ENCODE measurements around the gene PRKAR1B. TPM values are rescaled to one million over a fixed set of nuclear protein-coding genes. Genes with fewer than 3 reads are reported as not detected.

The PRKAR1B gene
- polyA plus RNA-seq, 6 donors from 2014 or later: 2.9 to 5.9 (median 4.2) TPM

- ATAC-seq (ENCODE audit: low read depth in 2 of 2): no peak
- H3K4me3 Mint-ChIP-seq: peak overlapping the region; percentile 57 to 92 (median 80)
- H3K27ac Mint-ChIP-seq: peak overlapping the region in 2 of 6 donors; percentile 29 to 47
- no peaks in the 10 kb centered on the region for H3K36me3 Mint-ChIP-seq
- H3K27me3 Mint-ChIP-seq: peaks cover 7 to 29% (median 16%) of the 10 kb centered on the region in 3 donors
- H3K9me3 Mint-ChIP-seq: no peaks in the 10 kb centered on the region
- no peak for DNase-seq
- peaks cover 12 to 21% (median 13%) of the 10 kb centered on the region in 3 donors for H3K4me1 Mint-ChIP-seq
These were observed 208.2 kb downstream of the PRKAR1B start for GRCh38 chr7:518630-519483.

- Mint-ChIP-seq H3K36me3 (no peaks in the 10 kb centered on the region), H3K4me1 (peaks cover 12 to 17% (median 13%) of the 10 kb centered on the region in 3 donors), H3K4me3 (peak overlapping the region; percentile 77 to 92 (median 82)), H3K27me3 (peaks cover 7 to 33% (median 16%) of the 10 kb centered on the region in 3 donors), H3K27ac (peak overlapping the region in 1 of 6 donors; percentile 68), H3K9me3 (no peaks in the 10 kb centered on the region)
- DNase-seq (no peak), ATAC-seq (ENCODE audit: low read depth in 2 of 2) (no peak)
These were observed 209.1 kb downstream of the PRKAR1B start for GRCh38 chr7:517774-518629.

DNA sequence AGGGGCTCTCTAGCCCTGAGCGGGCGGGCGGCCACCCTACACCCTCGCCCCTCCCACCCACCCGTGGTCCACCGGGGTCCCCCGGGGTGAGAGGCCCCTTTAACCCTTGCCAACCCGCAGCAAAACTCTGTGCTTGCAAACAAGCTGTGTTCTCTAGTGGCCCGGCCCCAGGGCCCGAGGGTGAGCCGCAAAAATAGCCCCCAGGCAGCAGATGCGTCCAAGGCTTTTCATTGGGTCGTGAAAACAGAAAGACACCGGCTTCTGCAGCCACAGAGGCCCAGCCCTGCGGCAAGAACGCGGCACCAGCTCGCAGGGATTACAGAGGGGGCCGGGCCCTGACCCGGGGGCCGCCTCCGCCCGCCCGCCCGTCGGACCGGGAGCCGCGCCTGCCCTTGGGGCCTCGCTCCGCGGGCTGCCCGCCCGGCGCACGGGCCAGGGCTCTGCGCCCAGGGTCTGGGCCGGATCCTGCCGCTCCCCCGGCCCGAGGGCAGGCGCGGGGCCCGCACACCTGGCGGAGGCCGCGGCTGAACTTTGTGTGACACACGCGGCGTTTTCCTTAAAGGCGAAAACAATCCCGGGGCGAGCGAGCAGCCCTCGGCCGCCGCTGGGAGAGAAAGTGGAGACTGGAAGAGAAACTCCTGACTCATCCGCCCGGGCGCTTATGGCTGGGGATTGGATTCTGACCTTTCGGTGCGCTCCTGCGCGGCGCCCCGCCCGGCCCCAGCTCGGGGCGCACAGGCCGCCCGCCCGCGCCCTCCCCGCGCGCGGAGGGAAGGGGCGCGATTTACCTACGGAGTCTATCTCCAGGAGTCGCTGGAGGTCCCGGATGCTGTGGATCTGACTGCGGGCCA lies 210.2 kb downstream of the PRKAR1B start:
- Mint-ChIP-seq H3K4me3 (peak overlapping the region in 4 of 8 donors; percentile 11 to 70 (median 38)), H3K4me1 (peaks cover 12 to 17% (median 13%) of the 10 kb centered on the region in 3 donors), H3K27ac (no peak overlapping the region), H3K36me3 (no peaks in the 10 kb centered on the region), H3K27me3 (peaks cover 4 to 33% (median 16%) of the 10 kb centered on the region in 3 donors), H3K9me3 (no peaks in the 10 kb centered on the region)
- ATAC-seq (ENCODE audit: low read depth in 2 of 2) (no peak), DNase-seq (no peak)

DNA sequence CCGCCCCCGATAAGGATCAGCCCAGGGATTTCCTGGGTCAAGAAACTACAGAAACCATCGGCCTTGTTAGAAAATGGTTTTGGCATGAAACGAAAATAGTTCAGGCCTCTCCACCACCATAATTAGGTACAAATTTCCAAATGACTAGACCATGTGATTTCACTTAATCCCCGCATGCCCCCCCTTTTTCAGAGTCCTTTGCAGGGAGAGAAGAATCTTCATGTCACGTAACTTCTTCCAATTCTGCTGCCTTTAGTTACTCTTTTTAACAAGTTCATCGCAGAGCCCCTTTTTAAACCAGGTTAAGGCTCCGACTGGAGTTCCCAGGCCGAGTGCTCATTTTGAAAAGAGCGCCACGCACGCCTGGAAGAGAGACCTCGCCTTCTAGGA lies 210.9 kb downstream of the PRKAR1B start:
- peak overlapping the region in 4 of 8 donors; percentile 11 to 80 (median 38) for H3K4me3 Mint-ChIP-seq
- no peak for ATAC-seq (ENCODE audit: low read depth in 2 of 2)
- DNase-seq: no peak
- H3K27ac Mint-ChIP-seq: no peak overlapping the region
- no peaks in the 10 kb centered on the region for H3K9me3 Mint-ChIP-seq
- H3K36me3 Mint-ChIP-seq: no peaks in the 10 kb centered on the region
- peaks cover 8 to 13% (median 12%) of the 10 kb centered on the region in 3 donors for H3K4me1 Mint-ChIP-seq
- peaks cover 4 to 30% (median 16%) of the 10 kb centered on the region in 3 donors for H3K27me3 Mint-ChIP-seq

DNA sequence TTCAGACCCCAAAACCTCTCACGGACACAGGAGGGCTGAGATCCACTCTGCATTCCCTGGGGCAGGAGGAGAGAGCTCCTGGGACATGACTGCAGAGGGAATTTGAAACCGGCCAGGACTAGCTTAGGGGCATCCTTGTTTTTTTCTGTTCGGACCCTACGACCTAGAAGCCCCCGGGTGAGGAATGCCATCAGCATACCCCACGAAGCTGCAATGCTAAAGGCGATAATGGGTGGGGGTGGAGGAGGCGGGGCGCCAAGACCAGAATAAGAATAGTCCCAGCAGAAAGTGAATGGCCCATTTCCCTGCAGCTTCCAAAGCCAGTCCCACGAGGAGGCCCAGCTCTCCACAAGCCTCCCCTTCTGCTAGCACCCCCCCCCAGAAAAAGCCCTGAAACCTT lies 211.5 kb downstream of the PRKAR1B start:
- DNase-seq (no peak), ATAC-seq (ENCODE audit: low read depth in 2 of 2) (no peak)
- no peaks in the 10 kb centered on the region for H3K36me3 Mint-ChIP-seq
- no peak overlapping the region for H3K27ac Mint-ChIP-seq
- peak overlapping the region in 2 of 8 donors; percentile 9 to 29 for H3K4me3 Mint-ChIP-seq
- H3K4me1 Mint-ChIP-seq: peaks cover 6 to 9% (median 8%) of the 10 kb centered on the region in 3 donors
- H3K9me3 Mint-ChIP-seq: no peaks in the 10 kb centered on the region
- H3K27me3 Mint-ChIP-seq: peaks cover 4 to 26% (median 16%) of the 10 kb centered on the region in 3 donors

GRCh38 chr7:514651-515598 lies 212.2 kb downstream of the PRKAR1B start:
- peaks cover 4 to 26% (median 16%) of the 10 kb centered on the region in 3 donors for H3K27me3 Mint-ChIP-seq
- no peaks in the 10 kb centered on the region for H3K9me3 Mint-ChIP-seq
- ATAC-seq (ENCODE audit: low read depth in 2 of 2) (no peak), DNase-seq (no peak)
- peak overlapping the region in 3 of 8 donors; percentile 10 to 55 (median 34) for H3K4me3 Mint-ChIP-seq
- peaks cover 6 to 9% (median 8%) of the 10 kb centered on the region in 3 donors for H3K4me1 Mint-ChIP-seq
- no peaks in the 10 kb centered on the region for H3K36me3 Mint-ChIP-seq
- no peak overlapping the region for H3K27ac Mint-ChIP-seq

GRCh38 chr7:514242-514641 lies 212.8 kb downstream of the PRKAR1B start:
- no peak for DNase-seq
- Mint-ChIP-seq H3K4me1 (peaks cover 6 to 9% (median 8%) of the 10 kb centered on the region in 3 donors), H3K9me3 (no peaks in the 10 kb centered on the region), H3K27me3 (peaks cover 4 to 26% (median 16%) of the 10 kb centered on the region in 3 donors), H3K36me3 (no peaks in the 10 kb centered on the region), H3K4me3 (no peak overlapping the region), H3K27ac (no peak overlapping the region)
- no peak for ATAC-seq (ENCODE audit: low read depth in 2 of 2)

- Mint-ChIP-seq H3K4me1 (peaks cover 6 to 9% (median 7%) of the 10 kb centered on the region in 3 donors), H3K4me3 (peak overlapping the region in 1 of 8 donors; percentile 44), H3K36me3 (no peaks in the 10 kb centered on the region), H3K9me3 (no peaks in the 10 kb centered on the region), H3K27ac (no peak overlapping the region), H3K27me3 (peaks cover 4 to 24% (median 13%) of the 10 kb centered on the region in 3 donors)
- no peak for ATAC-seq (ENCODE audit: low read depth in 2 of 2)
- no peak for DNase-seq
These were observed 213.4 kb downstream of the PRKAR1B start for GRCh38 chr7:513521-514166.

- no peaks in the 10 kb centered on the region for H3K36me3 Mint-ChIP-seq
- peaks cover 1 to 16% (median 8%) of the 10 kb centered on the region in 3 donors for H3K27me3 Mint-ChIP-seq
- no peak overlapping the region for H3K4me3 Mint-ChIP-seq
- no peak overlapping the region for H3K27ac Mint-ChIP-seq
- H3K9me3 Mint-ChIP-seq: no peaks in the 10 kb centered on the region
- no peak for DNase-seq
- ATAC-seq (ENCODE audit: low read depth in 2 of 2): no peak
- peaks cover under 1 to 6% (median 2%) of the 10 kb centered on the region in 3 donors for H3K4me1 Mint-ChIP-seq
These were observed 214.4 kb downstream of the PRKAR1B start for GRCh38 chr7:512541-513311.

DNA sequence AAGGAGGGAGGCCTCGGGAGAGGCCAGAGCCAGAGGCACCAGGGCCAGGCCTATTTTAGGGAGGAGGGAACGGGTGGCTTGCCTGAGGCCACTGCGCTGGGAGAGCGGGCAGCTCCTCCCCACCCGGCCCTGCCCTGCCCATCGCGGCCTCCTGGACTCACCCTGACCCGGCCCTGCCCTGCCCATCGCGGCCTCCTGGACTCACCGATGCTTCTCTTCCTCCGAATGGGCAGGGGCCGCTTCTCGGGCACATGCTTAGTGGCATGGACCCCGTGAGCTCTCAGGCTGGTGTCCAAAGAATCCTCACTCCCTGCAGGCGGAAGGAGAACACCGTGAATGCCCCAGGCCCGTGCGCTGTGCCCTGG lies 215.0 kb downstream of the PRKAR1B start:
- Mint-ChIP-seq H3K27me3 (peaks cover 0 to 14% (median 8%) of the 10 kb centered on the region in 3 donors), H3K4me1 (peaks cover 0 to 3% (median 0%) of the 10 kb centered on the region in 3 donors), H3K27ac (no peak overlapping the region), H3K36me3 (no peaks in the 10 kb centered on the region), H3K4me3 (no peak overlapping the region), H3K9me3 (no peaks in the 10 kb centered on the region)
- ATAC-seq (ENCODE audit: low read depth in 2 of 2) (no peak), DNase-seq (no peak)

Measured in naive B cell (primary cell).